ENCODE results near the gene LOXHD1.
A peak's percentile ranks its signal among the peaks of the same experiment; 100 is the strongest.

The LOXHD1 gene

GRCh38 chr18:46538376-46538775 lies 118.6 kb downstream of the LOXHD1 start:
- no peak for DNase-seq

- DNase-seq = no peak
These were observed 120.7 kb downstream of the LOXHD1 start for GRCh38 chr18:46536215-46536874.

- DNase-seq = no peak
These were observed 125.5 kb downstream of the LOXHD1 start for GRCh38 chr18:46531482-46531881.

- no peak for DNase-seq
These were observed 129.0 kb downstream of the LOXHD1 start for GRCh38 chr18:46528037-46528436.

- no peak for DNase-seq
These were observed 137.2 kb downstream of the LOXHD1 start for GRCh38 chr18:46519870-46520269.

GRCh38 chr18:46518438-46518837 lies 138.6 kb downstream of the LOXHD1 start:
- no peak for DNase-seq

- no peak for DNase-seq
These were observed 140.5 kb downstream of the LOXHD1 start for GRCh38 chr18:46516555-46516954.

- DNase-seq = no peak
These were observed 146.6 kb downstream of the LOXHD1 start for GRCh38 chr18:46510386-46510785.

- DNase-seq = no peak
These were observed 147.5 kb downstream of the LOXHD1 start for GRCh38 chr18:46509530-46509929.

GRCh38 chr18:46506974-46507586 lies 149.9 kb downstream of the LOXHD1 start:
- no peak for DNase-seq

GRCh38 chr18:46502444-46502843 lies 154.6 kb downstream of the LOXHD1 start:
- no peak for DNase-seq

GRCh38 chr18:46497129-46497528 lies 159.9 kb downstream of the LOXHD1 start:
- DNase-seq = peak; percentile 16

- DNase-seq = no peak
These were observed 168.4 kb downstream of the LOXHD1 start for GRCh38 chr18:46488471-46489213.

- DNase-seq = no peak
These were observed 171.3 kb downstream of the LOXHD1 start for GRCh38 chr18:46485675-46486194.

GRCh38 chr18:46484971-46485370 lies 172.0 kb downstream of the LOXHD1 start:
- DNase-seq = no peak

- no peak for DNase-seq
These were observed 174.2 kb downstream of the LOXHD1 start for GRCh38 chr18:46482831-46483230.

GRCh38 chr18:46481847-46482245 lies 175.2 kb downstream of the LOXHD1 start:
- no peak for DNase-seq

- DNase-seq = peak; percentile 40
These were observed 175.8 kb downstream of the LOXHD1 start for GRCh38 chr18:46481048-46481846.

- no peak for DNase-seq
These were observed 176.8 kb downstream of the LOXHD1 start for GRCh38 chr18:46480226-46480625.

GRCh38 chr18:46478796-46479195 lies 178.2 kb downstream of the LOXHD1 start:
- no peak for DNase-seq

GRCh38 chr18:46477425-46478011 lies 179.5 kb downstream of the LOXHD1 start:
- no peak for DNase-seq

GRCh38 chr18:46475390-46475752 lies 181.6 kb downstream of the LOXHD1 start:
- DNase-seq = no peak
